HG02973 (cell line): Measurements from ENCODE around the gene ADAMTS1.
"Not testable (repeated sequence)": the region's sequence is repeated elsewhere in the genome, so short reads cannot be mapped to it uniquely, and the experiment has no call there.

Source experiments
- ATAC-seq: cut with Tn5 transposase; IDR thresholded peaks from one replicate; pipeline ENCODE4 v1.9.1; 2021; ENCODE audit warnings: moderate library complexity; ENCODE audit not compliant: unreplicated experiment

Gene ADAMTS1

DNA sequence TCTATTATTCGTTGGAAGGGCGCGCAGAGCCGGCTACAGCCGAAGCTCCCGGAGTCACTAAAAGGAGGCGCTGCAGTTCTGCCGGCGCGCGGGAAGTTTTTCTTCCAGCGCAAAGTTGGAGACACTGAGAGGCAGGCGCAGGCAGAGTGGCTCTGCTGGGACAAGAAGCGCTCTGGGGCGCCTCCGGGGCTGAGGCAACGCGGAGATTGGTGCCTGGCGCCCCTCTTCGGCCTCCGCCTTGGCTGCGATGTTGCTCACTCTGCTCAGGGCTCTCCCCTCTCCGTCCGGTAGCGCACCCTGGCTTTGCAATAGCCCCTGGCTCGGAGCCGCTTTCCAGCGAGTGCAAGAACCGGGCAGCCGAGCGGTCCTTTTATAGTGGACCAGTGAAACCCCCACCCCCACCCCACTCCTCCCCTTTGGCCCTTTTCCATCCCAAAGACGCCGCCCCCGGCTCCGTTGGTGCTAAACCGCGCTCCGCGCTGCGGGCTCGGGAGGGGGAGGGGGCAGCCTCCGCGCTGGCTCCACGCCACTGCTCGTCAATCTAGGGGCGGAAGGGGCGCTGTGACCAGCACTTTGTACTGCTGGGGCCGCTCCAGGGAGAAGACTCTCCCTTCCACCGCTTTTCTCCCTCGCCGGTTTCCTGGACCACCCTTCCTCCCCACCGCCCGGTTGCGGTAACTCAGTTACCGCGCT is at the start of gene ADAMTS1:
TSS of gene ADAMTS1 (minus strand) at position 344 of the 693 bp plus-strand sequence. CDS start 455 bp downstream, outside the sequence.
- no peak for ATAC-seq

DNA sequence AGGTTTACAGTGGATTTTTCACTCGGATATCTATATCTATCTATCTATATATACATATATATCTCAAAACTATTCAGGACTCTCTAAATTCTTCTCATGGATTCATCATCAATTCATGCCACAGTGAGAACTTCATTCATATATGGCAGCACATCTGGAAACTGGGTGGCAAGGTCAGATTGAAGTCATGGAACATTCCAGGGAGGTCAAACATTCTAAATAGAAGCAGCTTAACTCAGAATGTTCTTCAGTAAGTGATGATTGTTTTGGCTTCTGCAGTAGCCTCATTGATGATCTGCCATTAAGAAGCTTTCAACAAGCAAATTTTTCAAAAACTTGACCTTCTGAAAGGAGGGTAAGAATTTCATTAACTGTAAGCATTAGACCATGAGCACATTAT is 46.9 kb upstream of the ADAMTS1 start:
- no peak for ATAC-seq

DNA sequence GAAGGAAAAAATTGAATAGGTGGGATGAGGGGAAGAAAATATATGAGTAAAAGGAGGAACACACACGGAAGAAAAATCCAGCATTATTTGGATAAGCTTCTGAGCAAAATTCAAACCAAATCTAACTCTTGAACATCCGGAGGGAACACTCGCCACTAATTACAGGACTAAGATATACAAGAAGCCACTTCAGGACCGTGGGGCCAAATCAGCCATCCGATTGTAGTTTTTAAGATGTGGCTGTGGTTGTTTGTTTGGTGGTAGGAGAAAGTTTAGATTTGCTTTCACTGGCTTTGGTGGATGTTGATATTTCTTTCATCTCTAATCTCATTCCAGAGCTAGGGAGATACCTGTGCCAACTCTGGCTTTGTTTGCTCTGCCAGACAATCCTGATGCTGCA is 43.7 kb upstream of the ADAMTS1 start:
- ATAC-seq, result no peak

DNA sequence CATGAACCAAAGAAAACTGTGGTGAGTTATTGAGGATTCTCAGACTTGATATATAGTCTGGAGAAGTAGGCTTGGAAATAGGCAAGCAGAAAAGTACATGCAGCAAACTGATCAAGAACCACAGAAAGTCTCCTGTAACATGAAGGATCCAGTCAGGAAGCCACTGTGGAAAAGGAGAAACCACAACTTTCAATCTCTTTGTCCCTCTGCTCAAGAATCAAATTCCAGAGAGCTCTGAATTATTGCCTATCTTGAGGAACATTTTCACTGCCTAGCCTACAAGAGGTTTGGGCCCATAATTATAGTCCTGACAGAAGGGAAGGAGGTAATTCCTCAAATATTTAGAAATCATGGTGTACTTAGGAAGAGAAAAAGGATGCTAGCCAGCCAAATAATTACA is 43.0 kb upstream of the ADAMTS1 start:
- ATAC-seq, result no peak

DNA sequence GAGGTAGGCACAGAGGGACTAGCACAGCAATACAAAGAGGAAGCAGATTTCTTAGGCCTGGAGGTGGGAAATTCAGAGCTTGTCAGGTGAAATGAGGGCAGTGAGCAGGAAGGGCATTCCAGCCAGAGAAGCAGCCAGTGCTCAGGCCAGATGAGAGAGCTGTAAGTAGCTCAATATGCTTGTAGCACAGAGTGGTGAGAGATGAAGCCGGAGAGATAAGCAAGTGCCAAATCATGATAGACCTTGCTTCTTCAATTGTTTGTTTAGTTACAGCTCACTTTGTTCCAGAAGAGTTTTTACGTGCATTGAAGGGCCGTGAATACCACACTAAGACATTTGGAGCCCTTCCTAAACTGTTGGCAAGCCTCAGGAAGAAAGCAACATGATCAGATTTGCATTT is 42.0 kb upstream of the ADAMTS1 start:
- ATAC-seq, result no peak

DNA sequence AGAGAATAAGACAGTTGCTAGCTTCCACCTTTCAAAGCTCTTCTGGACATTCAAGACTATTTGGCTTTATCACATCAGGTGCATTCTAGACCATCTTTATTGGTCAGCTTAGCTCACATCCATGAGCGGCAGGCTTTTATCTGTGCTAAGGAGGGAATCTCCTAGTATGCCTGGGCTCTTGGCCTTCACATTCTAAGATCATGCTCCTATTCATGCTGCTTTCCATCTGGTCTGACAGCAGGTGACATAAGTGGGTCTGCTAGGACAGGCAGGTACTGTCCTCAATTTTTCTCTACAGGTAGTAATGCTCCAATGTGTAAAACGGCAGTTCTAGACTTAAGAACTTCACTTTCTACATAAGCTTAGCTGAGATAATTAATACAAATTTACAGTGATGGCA is 39.2 kb upstream of the ADAMTS1 start:
- no peak for ATAC-seq

DNA sequence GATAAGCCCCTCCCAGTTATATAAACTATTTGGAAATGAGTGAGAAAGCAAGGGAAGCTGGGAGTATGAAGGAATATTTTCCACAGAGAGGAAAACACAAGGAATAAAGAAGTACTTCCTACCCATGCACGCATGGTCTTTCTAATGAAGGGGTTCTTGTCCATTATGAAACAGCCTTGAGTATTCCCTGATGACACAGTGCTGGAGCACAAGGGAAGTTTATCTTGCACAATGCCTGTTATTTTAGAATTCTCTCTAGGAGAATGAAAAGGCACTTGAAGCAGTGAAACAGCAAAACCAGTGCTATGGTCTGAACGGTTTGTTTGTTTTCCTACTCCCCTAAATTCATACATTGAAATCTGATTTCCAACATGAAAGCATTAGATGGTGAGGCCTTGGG is 38.6 kb upstream of the ADAMTS1 start:
- no peak for ATAC-seq

DNA sequence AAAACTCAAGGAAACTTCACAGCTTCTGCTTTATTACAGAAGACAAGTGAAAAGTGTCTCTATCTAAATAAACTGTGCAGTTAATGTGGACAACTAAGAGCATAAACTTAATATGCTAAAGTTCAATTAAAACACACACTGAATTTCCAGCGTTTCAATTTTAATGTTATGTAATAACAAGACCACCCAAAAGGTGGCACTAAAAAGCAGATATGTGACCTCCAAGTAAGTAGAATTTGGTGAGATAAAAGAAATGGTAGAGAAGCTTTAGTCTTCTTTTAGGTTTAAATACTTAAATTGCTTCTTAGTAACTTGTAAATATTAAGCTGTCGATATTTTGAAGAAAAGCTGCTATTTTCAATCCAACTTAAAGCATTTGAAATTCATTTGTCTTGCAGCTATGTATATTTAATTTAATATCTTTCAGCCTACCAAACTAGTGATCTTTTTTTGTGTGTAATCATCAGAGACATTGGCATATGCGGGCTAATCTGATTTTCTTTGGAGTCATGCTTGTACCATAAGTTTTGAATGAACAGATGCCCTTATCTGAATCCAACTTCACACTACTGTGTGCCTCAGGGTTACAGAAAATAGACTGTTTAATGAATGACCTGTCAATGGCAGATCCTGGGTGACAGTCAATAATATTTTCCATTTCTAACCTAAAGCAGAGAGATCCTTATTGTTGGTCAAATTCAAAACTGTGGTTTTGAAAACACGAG is 36.5 kb upstream of the ADAMTS1 start:
- no peak for ATAC-seq

DNA sequence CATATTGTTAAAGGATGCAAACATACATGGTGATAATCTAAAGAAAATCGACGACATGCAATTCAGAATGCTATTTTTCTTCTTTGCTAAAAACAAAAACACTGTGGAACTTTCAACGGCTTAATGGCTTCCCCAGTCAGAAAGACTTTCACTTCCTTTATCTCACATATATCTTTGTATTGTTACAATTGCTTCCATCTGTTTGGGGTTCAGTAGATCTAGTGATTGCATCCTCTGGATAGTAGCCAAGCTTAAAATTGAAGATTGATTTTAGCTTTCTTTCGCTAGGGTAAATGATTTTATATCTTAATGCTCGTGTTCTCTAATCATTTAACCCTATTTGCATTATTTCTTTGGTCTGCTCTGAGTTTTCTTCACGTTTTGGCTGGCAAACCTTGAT is 31.8 kb upstream of the ADAMTS1 start:
- no peak for ATAC-seq

DNA sequence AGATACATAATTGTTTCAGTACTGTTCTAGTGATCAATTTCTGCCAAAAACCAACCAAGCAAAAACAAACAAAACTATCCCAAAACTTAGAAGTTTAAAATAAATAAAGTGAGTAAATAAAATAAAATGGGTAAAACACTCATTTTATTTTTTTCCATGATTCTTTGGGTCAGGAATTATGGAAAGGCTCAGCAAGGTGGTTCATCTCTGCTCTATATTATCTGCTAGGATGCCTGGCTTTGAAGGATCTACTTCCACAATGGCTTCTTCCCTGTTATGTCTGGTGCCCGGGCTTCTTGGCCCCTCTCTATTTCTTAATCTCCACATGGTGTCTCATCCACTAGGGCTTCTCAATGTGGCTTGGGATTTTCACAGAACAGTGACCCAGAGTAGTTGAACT is 29.1 kb upstream of the ADAMTS1 start:
- ATAC-seq, result no peak

DNA sequence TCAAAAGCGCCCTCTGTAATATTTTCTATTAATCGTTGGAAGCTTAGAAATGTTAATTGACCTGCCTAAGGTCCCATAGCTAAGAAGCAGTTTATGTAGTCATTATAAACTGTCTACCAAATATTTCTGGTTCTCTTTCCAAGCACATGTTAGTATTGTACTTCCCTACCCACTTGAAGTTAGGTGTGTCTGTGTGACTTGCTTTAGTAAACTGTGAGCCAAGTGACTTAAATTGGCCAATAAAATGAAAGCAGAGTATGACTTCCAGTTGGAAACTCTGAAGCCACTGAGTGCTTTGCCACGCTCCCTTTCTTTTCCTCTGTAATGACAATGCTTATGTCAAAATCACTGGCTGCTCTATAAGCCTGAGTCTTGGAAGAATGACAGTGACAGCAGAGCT is 20.6 kb upstream of the ADAMTS1 start:
- ATAC-seq, result no peak

DNA sequence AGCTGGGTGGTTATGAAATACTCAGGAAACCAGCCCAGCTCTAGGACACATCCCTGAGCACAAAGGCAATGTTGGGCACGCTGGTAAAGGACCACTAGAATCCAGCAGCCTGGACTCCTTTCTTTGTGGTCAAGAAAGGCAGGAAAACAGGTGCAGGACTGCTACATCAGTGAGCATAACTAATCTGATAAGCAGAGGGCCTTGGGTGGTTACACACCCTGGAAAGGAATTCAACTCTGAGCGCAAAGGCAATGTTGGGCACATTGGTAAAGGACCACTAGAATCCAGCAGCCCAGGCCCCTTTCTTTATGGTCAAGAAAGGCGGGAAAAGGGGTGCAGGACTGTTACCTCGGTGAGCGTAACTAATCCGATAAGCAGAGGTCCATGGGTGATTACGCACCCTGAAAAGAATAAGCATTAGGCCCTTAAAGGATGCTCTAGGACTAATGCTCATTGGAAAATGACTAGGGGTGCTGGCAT is 11.7 kb upstream of the ADAMTS1 start:
- not testable (repeated sequence) for ATAC-seq

DNA sequence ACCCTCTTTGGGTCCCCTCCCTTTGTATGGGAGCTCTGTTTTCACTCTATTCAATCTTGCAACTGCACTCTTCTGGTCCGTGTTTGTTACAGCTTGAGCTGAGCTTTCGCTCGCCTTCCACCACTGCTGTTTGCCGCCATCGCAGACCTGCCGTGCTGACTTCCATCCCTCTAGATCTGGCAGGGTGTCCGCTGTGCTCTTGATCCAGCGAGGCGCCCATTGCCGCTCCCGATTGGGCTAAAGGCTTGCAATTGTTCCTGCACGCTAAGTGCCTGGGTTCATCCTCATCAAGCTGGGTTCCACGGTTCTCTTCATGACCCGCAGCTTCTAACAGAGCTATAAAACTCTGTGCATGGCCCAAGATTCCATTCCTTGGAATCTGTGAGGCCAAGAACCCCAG is 9.5 kb upstream of the ADAMTS1 start:
- ATAC-seq, result not testable (repeated sequence)

DNA sequence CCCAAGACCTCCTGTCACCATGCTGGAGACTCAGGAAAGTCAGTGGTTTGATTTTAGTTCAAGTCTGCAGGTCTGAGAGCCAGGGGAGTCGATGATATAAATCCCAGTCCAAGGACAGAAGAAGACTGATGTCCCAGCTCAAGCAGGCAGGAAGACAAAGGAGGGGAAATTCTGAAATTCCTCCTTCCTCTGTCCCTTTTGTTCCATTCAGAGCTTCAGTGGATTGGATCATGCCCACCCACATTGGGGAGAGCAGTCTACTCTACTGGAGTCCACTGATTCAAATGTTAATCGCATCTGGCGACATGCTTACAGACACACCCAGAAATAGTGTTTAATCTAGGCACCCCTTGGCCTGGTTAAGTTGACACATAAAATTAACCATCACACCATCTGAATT is 7.2 kb upstream of the ADAMTS1 start:
- ATAC-seq, result no peak

DNA sequence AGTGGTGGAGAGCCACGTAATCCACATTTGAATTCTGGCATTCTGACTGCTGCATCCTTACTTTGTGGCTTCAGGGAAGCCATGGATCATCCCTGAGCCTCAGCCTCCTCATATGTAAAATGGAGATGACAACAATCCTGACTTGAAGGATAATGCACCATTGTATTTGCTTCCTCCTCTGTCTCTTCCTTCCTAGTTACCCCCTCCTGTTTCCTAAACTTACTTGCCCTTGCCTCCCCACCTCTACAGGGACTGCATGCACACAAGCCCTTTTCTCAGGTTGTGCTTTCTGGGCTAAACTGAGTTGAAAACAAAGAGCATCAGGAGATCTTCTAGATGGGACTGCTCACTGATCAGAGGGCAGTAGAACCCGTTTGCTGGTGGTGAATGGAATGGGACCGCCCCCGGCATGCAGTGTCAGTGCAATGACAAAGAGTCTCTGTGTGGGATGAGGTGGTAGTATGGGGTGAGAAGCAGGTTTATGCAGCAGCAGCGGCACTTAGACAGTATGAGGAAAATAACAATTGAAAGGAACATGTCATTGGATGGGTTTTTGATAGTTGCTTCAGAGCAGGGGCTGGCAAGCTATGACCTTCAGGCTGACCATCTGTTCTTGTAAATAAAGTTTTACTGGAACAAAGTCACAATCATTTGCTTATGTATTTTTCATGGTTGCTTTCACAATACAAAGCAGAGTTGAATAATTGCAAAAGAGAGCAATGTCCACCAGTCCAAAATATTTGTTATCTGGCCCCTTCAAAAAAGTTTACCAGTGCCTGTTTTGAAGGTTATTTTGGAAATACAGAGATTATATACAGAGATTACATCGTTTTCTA is 6.1 kb upstream of the ADAMTS1 start:
- ATAC-seq, result no peak

DNA sequence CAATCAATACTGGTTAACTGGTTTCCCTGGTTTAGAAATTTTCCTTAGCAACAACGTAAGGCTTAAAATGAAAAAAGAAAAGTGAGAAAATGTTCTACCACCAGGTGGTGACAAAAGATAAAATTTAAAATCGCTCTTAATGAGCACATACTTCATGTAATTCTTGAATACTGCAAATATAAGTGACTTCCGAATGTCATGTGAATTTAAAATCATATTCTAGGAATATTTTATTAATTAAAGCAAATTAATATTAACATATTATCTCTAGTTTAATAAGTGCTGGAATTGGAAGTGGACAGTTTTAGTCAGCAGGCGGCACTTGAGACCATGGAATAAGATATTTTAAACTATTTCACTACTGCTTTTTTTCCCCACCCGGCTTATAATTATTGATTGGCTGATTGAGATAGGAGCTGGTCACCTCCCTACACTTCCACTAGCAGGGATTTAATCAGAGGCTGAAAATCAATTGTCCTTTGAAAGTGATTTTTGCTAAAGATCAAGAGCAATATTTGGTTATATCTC is 5.0 kb upstream of the ADAMTS1 start:
- no peak for ATAC-seq

DNA sequence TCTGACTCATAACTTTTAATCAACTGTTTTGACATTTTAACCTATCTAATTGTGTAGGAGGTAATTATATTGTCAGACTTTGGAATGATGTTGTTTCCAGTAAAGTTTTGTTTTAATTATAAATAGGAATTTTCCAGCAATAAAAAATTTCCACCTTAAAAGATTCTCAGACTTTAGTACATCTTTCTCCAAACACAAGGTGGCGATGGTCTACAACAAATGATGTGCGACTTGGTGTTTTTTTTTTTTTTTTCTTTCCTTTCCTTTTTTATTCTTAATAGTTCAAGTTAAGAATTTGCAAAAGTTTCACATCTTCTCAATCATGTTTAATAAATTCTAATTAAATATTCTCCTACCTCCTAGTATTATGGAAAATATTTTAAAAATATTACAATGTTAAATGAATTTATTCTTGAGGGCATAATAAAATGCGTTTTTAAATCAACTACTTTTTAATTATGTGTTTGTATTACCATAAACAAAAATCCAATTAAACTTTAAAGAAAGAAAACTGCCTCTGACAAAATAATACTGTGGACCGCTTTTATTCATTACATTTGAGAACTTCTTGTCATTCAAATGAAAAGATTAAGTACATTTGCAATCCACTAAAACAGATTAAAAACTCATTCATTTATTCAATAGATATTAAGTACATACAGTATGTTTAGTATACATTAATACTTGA is 4.4 kb upstream of the ADAMTS1 start:
- ATAC-seq, result no peak

DNA sequence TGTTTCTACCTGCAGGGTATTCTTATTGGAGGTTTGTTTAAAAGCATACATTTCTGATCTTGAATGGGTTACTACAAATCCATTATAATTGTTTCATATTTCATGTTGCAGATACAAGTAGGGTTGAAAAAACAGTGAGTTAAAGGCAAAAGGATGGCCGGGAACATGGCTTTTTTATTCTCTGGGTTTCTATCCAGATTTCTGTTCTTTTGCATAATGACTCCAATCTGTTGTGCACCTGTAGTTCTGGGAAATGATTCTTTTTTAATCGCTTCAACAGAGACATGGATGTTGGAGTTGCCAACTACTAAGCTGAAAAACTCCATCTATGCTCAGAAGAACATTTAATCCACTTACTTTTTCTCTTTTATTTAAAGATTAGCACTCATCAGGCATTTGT is 2.7 kb upstream of the ADAMTS1 start:
- no peak for ATAC-seq

DNA sequence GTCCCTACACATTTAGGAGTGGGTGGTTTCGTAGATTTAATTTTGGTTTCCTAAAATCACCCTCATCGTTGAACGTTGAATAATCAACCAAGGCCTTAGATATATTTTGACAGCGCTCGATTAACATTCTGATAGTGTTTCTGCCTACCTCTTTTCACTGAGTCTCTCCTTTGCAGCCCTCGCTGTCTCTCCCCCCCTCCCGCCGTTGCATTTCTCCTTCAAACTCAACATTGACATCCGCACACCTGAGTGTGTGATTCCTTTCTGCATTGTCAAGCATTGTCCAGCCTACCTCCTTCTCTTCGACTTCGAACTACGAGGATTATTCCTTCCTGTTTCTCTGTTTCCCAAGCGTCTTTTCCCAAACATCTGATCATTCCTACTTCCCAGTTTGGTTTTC is 1.8 kb upstream of the ADAMTS1 start:
- no peak for ATAC-seq

DNA sequence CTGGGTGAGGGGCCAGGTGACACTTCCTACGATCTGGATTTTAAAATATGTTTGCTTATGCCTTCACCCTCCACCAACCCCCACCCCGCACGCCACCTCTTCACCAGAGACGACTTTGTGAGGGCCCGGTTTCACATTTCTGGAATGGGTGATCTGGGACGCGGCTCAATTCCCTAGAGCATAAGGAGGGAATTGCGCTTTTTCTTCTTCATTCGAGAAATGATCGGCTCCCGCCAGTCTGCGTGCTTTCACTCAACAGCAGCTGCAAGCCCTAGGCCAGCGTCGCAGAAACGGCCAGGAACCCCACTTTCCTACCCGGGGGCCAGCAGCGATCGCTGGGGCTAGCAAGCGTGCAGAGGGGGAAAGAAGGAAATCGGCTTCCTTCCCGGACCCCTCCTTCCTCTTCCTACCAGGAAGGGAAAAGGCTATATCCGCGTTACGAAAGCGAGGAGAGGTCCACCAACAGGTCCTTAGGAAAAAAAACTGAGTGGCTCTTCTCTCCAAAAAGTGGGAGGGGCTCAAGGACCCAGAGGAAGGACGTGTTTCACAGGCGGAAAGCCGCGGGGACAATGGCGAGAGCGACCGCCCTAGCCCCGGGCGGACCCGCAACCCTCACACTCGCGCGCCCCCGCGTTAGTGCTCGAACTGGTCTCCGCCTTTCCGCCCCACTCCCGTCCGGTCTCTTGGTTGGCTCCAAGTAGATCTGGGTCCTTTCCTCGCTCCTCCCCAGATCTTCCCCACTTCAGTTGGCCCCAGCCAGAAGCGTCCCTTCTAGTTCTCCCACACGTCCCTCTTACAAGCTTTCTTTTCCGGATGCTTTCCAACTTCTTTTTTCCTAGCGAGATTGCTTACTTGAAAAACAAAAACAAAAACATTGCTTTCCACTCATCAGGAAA is 1.1 kb upstream of the ADAMTS1 start:
- ATAC-seq, result no peak
